ENCODE results near the gene ENAM. TPM values are rescaled to one million over a fixed set of nuclear protein-coding genes. Genes with fewer than 3 reads are reported as not detected.

Gene ENAM
- total and polyA plus RNA-seq, 2 of the 13 experiments (the other 11 are each of a cell fraction or from before 2014, with no cell fraction given): not detected

- no peak for ATAC-seq
- FAIRE-seq: no peak
- BruUV-seq (replicated peaks): no TSS peak
- Histone ChIP-seq H2AFZ (ENCODE audit: low read length) (no peak overlapping the region), H3K4me3 (replicated peaks in 1 of 3; ENCODE audit: insufficient read depth in 1 of 3, low read depth in 2 of 3, low read length in 3 of 3) (no peak overlapping the region), H3K36me3 (replicated peaks in 1 of 2; ENCODE audit: control insufficient read depth in 1 of 2, insufficient read depth in 2 of 2, low read length in 2 of 2) (no peaks in the 10 kb centered on the region), H3K9ac (ENCODE audit: insufficient read depth, low read depth, low read length) (no peak overlapping the region), H3K27me3 (ENCODE audit: control insufficient read depth in 1 of 2, insufficient read depth in 2 of 2, low read length in 2 of 2) (no peaks in the 10 kb centered on the region), H3K4me2 (ENCODE audit: low read depth, low read length) (no peak overlapping the region), H3K9me3 (ENCODE audit: low read length) (no peaks in the 10 kb centered on the region), H3K27ac (ENCODE audit: extremely low read length, insufficient read depth, low read length) (no peak overlapping the region), H3K79me2 (ENCODE audit: insufficient read depth, low read length) (no peaks in the 10 kb centered on the region), H4K20me1 (ENCODE audit: insufficient read depth, low read length) (no peaks in the 10 kb centered on the region), H3K4me1 (ENCODE audit: insufficient read depth, low read length) (no peaks in the 10 kb centered on the region)
- POLR2A ChIA-PET: no interaction called here
- in situ Hi-C loops (cut with HindIII; ENCODE audit: extremely low pct_ligation_motif_present, low pct_unique_long_range_greater_than_20kb): no loop called here
- 72% methylated on average over 4 of the region's 4 CpGs for WGBS (ENCODE audit: low lambda C conversion rate)
- intact Hi-C loops (cut with micrococcal nuclease; ENCODE audit: unreplicated experiment): no loop called here
- CTCF ChIA-PET (ENCODE audit: low intra/inter-chr PET ratio, low total read pairs): no interaction called here
- no peak for DNase-seq (ENCODE audit: low spot score)
- TF ChIP-seq, protein P1, sequence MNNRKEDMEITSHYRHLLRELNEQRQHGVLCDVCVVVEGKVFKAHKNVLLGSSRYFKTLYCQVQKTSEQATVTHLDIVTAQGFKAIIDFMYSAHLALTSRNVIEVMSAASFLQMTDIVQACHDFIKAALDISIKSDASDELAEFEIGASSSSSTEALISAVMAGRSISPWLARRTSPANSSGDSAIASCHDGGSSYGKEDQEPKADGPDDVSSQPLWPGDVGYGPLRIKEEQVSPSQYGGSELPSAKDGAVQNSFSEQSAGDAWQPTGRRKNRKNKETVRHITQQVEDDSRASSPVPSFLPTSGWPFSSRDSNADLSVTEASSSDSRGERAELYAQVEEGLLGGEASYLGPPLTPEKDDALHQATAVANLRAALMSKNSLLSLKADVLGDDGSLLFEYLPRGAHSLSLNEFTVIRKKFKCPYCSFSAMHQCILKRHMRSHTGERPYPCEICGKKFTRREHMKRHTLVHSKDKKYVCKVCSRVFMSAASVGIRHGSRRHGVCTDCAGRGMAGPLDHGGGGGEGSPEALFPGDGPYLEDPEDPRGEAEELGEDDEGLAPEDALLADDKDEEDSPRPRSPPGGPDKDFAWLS (CRISPR knock-in tag; IDR thresholded peaks at IDR 0.05; ENCODE audit: borderline replicate concordance): no peak
- TF ChIP-seq, protein P2, sequence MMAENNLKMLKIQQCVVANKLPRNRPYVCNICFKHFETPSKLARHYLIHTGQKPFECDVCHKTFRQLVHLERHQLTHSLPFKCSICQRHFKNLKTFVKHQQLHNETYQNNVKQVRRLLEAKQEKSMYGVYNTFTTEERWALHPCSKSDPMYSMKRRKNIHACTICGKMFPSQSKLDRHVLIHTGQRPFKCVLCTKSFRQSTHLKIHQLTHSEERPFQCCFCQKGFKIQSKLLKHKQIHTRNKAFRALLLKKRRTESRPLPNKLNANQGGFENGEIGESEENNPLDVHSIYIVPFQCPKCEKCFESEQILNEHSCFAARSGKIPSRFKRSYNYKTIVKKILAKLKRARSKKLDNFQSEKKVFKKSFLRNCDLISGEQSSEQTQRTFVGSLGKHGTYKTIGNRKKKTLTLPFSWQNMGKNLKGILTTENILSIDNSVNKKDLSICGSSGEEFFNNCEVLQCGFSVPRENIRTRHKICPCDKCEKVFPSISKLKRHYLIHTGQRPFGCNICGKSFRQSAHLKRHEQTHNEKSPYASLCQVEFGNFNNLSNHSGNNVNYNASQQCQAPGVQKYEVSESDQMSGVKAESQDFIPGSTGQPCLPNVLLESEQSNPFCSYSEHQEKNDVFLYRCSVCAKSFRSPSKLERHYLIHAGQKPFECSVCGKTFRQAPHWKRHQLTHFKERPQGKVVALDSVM (CRISPR knock-in tag; IDR thresholded peaks at IDR 0.05): no peak
- TF ChIP-seq, protein P3, sequence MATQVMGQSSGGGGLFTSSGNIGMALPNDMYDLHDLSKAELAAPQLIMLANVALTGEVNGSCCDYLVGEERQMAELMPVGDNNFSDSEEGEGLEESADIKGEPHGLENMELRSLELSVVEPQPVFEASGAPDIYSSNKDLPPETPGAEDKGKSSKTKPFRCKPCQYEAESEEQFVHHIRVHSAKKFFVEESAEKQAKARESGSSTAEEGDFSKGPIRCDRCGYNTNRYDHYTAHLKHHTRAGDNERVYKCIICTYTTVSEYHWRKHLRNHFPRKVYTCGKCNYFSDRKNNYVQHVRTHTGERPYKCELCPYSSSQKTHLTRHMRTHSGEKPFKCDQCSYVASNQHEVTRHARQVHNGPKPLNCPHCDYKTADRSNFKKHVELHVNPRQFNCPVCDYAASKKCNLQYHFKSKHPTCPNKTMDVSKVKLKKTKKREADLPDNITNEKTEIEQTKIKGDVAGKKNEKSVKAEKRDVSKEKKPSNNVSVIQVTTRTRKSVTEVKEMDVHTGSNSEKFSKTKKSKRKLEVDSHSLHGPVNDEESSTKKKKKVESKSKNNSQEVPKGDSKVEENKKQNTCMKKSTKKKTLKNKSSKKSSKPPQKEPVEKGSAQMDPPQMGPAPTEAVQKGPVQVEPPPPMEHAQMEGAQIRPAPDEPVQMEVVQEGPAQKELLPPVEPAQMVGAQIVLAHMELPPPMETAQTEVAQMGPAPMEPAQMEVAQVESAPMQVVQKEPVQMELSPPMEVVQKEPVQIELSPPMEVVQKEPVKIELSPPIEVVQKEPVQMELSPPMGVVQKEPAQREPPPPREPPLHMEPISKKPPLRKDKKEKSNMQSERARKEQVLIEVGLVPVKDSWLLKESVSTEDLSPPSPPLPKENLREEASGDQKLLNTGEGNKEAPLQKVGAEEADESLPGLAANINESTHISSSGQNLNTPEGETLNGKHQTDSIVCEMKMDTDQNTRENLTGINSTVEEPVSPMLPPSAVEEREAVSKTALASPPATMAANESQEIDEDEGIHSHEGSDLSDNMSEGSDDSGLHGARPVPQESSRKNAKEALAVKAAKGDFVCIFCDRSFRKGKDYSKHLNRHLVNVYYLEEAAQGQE (IDR thresholded peaks at IDR 0.05; ENCODE audit: borderline replicate concordance in 1 of 2, low read depth in 1 of 2, low read length in 2 of 2): no peak
- TF ChIP-seq TRAFD1 (CRISPR knock-in tag; IDR thresholded peaks at IDR 0.05; ENCODE audit: borderline replicate concordance): no peak
- no peak for TF ChIP-seq GABPA (IDR thresholded peaks at IDR 0.05; ENCODE audit: low read depth, low read length)
- TF ChIP-seq GABPA (CRISPR knock-in tag; IDR thresholded peaks at IDR 0.05; ENCODE audit: low read depth): no peak
- no peak for TF ChIP-seq AGO1 (IDR thresholded peaks at IDR 0.05; ENCODE audit: low read depth, low read length, poor library complexity, severe bottlenecking)
- TF ChIP-seq HOXD1 (CRISPR knock-in tag; IDR thresholded peaks at IDR 0.05): no peak
- no peak for TF ChIP-seq HNRNPH1 (optimal IDR thresholded peaks at IDR 0.05; ENCODE audit: low read depth, low read length)
- no peak for TF ChIP-seq RXRA (CRISPR knock-in tag; IDR thresholded peaks at IDR 0.05)
- no peak for TF ChIP-seq ZNF543 (CRISPR knock-in tag; IDR thresholded peaks at IDR 0.05)
- no peak for TF ChIP-seq ZNF749 (CRISPR knock-in tag; IDR thresholded peaks at IDR 0.05; ENCODE audit: borderline replicate concordance)
- TF ChIP-seq ZNF354B (CRISPR knock-in tag; IDR thresholded peaks at IDR 0.05): no peak
- no peak for TF ChIP-seq HCFC1 (IDR thresholded peaks at IDR 0.05; ENCODE audit: low read depth, low read length)
- no peak for TF ChIP-seq CEBPB (IDR thresholded peaks at IDR 0.05; ENCODE audit: borderline replicate concordance, low read depth, low read length)
These were observed 9.3 kb upstream of the ENAM start for GRCh38 chr4:70619288-70619687.
